HG03135 (cell line): ENCODE data around the gene WDR18.

Source experiments
- ATAC-seq: cut with Tn5 transposase; IDR thresholded peaks from one replicate; pipeline ENCODE4 v1.9.1; 2021; ENCODE audit warnings: mild to moderate bottlenecking, moderate library complexity; ENCODE audit not compliant: unreplicated experiment

The WDR18 gene, protein sequence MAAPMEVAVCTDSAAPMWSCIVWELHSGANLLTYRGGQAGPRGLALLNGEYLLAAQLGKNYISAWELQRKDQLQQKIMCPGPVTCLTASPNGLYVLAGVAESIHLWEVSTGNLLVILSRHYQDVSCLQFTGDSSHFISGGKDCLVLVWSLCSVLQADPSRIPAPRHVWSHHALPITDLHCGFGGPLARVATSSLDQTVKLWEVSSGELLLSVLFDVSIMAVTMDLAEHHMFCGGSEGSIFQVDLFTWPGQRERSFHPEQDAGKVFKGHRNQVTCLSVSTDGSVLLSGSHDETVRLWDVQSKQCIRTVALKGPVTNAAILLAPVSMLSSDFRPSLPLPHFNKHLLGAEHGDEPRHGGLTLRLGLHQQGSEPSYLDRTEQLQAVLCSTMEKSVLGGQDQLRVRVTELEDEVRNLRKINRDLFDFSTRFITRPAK

DNA sequence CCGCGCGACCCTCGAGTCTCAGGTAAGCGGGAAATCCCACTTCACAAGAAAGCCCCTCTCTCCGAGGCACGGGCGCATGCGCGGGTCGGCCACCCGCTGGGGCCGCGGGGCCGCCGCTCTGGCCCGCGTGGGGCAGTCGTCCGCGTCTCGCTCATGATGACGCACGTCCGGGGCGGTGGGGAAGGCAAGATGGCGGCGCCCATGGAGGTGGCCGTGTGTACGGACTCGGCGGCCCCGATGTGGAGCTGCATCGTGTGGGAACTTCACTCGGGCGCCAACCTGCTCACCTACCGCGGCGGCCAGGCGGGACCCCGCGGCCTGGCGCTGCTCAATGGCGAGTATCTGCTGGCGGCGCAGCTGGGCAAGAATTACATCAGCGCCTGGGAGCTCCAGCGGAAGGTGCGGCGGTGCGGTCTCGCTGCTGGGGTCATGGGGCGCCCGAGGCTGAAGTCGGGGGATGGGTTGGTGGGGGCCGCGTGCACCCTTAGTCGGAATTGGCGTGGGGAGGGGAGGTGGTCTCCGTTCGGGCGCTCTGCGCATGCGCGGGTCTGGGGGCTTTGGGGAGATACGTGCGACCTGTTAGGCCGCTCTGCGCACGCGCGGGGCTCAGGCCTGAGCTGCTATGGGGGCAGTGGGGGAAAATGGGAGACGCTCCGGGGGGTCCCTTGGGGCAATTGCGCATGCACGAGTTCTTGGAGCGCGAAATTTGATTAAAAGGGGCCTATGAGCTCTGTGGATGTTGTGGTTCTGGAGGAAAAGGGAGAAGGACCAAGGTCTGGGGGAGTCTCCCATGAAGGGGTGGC is at the start of gene WDR18:
Gene WDR18 (plus strand): TSS at position 181 of the 803 bp plus-strand sequence. CDS start 9 bp downstream, at position 190.
- ATAC-seq: peak; percentile 56

DNA sequence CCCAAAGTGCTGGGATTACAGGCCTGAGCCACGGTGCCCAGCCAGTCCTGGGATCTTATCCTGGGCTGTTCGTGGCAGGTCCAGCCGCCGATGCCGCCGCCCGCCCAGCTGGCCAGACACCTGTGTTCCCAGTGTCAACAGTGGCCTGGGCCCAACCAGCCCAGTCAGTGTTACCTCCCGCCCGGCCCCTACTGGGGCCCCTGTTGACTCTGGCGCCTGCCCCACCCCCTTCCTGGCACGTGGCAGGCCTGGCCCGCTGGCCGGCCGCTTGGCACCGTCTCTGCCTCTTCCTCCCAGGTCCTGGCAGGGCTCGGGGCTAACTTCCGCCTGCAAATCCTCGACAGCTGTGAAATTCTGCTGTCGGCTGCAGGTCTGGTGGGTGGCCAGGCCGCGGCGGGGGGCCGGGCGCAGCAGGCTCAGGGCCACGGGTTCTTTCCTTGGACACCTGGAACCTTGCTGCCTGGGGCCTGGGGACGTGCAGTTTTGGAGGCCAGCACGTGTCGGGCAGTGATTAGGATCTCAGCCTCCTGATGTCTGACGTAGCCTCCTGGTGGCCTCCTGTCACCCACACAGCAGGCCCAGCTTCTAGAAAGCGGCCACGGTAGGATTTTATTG is 49.2 kb upstream of the WDR18 start:
- no peak for ATAC-seq

DNA sequence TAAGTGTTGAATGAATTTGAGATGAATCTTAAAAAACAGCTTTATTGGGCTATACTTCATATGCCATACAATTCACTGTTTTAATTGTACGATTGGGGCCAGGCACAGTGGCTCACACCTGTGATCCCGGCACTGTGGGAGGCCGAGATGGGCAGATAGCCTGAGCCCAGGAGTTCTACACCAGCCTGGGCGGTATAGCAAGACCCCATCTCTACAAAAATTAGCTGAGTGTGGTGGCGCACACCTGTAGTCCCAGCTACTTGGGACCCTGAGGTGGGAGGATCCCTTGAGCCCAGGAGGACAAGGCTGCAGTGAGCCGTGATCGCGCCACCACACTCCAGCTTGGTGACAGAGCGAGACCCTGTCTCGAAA is 48.0 kb upstream of the WDR18 start:
- no peak for ATAC-seq

DNA sequence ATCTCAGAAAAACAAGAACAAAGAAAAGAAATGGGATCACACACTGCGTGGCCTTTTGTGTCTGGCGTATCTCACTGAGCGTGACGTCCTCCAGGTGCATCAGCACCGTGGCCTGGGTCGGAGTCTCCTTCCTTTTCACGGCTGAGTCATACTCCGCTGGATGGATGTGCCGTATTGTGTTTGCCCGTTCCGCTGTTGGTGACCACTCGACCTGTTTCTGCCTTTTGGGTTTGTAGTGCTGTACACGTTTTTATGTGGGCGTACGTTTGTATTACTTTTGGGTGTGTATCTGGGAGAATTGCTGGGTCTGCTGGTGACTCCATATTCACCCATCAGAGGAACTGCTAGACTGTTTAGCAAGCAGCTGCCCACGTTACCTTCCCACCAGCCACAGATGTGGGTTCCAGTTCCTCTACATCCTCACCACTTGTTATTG is 46.9 kb upstream of the WDR18 start:
- ATAC-seq: no peak

DNA sequence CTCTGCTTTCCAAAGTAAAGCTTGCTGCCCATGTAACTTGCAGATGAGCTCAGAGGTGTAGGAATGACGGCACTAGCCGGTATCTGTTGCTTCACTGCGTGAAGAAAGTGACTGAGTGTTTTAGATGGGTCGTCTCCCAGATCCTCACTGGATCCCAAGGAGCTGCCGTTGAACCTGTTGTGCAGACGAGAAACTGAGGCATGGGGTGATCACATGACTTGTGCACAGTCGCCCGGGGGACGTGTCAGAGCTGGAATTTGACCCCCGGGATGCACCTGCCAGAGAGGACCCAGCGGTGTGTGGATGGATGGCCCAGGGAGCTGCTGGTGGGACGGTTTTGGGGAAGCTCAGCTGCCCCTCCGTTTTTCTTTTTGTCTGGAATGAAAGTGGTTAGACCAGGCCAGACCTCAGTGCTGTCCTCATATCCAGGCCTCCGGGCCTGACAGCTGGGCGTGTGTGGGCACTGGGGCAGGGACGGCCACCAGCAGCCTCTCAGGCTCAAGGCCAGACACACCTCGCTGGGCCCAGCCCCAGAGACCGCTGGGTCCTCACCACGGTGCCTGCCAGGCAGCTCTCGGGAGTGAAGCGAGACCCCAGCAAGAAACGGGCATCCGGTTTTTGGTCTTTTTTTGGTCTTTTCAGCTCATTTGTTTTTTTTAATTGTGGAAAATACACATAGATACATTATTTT is 45.8 kb upstream of the WDR18 start:
- ATAC-seq: no peak

DNA sequence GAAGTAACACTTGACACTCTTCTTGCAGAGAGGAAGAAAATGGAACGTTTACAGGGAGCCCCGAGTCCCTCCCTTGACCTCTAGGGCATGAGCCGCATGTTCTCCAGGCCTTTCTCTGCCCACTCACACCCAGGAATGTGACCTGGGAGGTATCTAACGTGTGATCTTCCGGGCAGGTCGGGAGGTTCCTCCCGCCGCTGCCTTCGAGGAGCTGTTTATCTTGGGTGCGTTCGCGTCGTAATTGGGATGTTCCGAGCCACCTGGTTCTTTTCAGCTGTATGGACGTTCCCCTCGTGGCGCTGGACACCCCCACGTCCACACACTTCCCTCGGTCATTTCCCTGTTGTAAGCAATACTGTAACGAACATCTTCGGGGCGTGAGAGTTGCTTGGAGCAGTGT is 44.7 kb upstream of the WDR18 start:
- no peak for ATAC-seq

DNA sequence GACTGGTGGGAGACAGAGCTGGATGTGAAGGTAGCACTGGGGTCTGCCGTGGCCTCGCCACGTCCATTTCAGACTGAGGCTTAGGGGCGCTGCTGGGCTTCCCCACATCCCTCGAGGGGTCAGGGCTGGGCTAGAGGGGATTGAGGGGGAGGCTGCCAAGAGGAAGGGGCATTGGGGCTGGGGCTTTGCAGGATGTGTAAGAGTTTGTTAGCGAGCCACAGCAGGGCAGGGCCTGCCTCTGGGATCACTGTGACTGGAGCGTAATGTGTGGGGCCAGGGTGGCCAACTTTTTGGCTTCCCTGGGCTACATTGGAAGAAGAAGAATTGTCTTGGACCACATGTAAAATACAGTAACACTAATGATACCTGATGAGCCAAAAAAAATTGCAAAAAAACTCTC is 44.2 kb upstream of the WDR18 start:
- ATAC-seq: no peak

DNA sequence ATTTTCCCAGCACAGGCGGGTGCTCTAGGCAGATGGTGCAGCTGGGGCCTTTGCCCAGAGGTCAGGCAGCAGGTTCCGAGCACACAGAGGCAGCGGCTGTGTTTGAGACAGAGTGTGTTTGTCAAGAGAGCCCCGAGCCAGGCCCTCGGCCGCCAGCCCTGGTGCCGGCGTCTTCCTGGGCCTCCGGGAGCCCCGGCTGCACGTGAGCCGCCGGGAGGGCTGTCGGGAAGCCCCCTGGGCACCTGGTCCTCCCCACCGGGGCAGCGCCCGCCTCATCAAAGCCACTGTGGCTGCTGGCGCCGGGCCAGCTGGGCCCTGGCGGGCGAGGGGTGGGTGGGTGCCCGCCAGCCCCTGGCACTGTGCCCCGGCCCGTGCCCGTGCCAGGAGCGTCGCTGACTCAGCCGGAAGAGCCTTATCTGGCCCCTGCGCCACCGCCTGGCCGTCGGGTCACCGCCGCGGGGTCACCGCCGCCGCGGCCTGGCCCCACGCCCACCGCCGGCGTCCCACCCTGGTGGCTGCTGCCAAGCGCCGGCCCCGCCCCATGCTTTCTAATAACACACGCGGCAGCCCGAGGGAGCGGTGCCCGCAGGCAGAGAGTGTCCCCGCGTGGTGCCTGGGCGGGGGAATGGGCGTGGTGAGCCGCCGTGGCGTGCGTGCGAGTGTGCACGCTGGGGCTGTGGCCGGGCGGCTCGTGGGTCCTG is 43.4 kb upstream of the WDR18 start:
- ATAC-seq: no peak

DNA sequence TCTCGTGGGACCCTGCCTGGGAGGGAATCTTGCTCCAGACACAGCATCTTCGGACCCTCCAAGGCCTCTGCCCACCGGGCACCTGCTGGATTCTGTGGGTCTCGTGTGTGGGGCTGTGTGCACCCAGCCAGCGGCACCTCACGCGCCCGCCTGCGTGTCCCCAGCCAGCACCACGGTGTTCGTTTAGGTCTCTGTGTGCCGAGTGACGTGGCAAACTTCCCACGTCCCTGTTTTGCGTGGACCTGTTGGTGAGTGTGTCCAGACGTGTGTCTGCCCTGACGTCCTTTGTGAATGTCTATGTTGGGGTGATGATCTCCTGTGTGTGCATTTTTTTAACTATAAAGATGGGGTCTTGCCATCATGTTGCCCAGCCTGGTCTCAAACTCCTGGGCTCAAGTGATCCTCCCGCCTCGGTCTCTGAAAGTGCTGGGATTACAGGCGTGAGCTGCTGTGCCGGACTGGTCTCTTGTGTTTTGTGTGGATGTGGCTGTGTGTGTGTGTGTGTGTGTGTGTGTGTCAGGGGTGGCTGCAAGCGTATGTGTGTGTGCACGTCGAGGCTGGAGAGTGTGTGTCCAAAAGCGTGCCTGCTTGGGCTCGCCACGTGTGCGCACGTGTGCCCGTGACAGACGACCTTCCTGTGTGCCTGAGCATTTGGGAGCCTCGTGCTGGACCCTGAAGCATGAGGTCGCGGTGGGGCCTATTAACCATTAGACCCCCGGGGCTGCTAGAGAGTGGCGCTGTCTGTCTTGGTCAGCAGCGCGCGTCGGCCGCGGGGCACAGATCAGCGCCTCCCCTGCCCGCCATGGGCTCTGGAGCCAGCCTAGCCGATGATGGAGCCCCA is 42.6 kb upstream of the WDR18 start:
- ATAC-seq: no peak

DNA sequence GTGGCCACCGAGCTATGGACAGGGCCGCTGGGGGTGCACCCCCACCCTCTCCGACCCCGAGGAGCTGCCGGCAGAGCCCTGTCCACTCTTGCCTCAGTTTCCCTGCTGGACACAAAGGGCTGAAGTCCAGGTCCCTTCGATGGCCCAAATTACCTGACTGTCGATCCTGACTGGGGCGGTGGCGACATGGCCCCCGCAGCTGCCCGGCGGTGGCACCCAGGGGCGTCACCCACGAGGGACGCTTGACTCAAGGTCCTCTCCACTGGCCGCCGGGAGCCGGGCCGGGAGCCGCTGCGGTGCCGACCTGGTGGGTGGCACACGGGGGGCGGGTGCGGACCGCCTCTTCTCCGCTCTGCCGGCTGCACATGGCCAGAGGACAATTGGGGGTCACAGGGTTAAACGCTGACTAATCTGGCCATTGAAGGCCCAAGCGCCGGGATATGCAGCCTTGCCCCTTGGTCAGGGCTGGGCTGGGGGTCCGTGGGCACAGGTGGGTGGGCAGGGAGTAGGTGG is 42.0 kb upstream of the WDR18 start:
- no peak for ATAC-seq

DNA sequence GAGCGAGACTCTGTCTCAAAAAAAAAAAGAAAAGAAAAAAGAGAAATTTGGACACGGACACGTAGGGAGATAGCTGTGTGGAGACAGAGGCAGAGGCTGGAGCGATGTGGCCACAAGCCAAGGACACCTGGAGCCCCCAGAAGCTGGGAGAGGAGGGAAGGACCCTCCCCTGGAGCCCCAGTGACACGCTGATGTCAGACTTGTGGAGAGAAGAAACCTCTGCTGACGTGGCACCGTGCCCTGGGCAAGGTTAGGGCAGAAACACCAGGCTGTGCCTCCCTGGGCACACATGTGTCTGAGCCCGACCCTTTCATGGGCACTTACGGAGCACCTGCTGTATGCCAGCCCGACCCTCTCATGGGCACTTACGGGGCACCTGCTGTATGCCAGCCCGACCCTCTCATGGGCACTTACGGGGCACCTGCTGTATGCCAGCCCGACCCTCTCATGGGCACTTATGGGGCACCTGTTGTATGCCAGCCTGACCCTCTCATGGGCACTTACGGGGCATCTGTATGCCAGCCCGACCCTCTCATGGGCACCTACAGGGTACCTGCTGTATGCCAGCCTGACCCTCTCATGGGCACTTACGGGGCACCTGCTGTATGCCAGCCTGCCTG is 40.5 kb upstream of the WDR18 start:
- no peak for ATAC-seq

DNA sequence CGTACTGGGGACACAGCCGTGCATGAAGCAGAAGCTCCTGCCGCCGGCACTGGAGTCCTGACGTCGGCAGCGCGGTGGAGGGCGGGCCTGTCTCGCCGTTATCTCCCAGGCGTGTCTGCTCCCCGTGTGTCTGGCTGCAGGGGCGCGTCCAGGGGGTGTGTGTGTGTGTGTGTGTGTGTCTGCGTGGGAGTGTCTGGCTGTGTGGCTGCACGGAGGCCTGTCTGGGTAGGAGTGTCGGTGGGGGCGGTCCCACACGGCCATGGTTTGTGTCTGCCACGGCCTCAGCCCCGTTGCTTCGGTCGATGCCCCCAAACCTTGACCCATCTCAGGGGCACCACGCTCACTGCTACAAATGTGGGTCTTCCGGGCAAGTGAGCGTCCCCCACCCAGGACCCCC is 40.0 kb upstream of the WDR18 start:
- no peak for ATAC-seq

DNA sequence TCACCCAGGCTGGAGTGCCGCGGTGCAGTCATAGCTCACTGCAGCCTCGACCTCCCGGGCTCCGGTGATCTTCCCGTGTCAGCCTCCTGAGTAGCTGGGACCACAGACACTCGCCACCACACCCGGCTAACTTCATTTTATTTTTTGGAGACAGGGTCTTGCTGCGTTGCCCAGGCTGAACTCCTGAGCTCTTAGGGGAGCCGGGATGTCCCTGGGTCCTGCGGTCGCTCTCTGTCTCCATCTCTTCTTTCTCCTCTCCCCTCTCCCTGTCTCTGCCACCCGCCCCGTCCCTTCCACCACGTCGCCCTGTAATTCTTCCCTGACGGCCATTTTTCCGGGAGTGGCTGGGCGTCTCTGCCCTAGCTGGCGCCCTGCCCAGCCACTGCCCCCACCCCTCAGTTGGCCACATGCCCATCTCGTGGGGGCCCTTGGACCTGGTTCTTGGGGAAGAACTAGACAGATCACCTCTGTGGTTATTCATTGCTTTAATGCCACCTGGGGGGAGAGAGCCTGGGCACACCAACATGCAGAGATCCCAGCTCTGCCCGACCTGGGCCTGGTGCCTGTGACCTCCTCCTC is 39.4 kb upstream of the WDR18 start:
- ATAC-seq: no peak

DNA sequence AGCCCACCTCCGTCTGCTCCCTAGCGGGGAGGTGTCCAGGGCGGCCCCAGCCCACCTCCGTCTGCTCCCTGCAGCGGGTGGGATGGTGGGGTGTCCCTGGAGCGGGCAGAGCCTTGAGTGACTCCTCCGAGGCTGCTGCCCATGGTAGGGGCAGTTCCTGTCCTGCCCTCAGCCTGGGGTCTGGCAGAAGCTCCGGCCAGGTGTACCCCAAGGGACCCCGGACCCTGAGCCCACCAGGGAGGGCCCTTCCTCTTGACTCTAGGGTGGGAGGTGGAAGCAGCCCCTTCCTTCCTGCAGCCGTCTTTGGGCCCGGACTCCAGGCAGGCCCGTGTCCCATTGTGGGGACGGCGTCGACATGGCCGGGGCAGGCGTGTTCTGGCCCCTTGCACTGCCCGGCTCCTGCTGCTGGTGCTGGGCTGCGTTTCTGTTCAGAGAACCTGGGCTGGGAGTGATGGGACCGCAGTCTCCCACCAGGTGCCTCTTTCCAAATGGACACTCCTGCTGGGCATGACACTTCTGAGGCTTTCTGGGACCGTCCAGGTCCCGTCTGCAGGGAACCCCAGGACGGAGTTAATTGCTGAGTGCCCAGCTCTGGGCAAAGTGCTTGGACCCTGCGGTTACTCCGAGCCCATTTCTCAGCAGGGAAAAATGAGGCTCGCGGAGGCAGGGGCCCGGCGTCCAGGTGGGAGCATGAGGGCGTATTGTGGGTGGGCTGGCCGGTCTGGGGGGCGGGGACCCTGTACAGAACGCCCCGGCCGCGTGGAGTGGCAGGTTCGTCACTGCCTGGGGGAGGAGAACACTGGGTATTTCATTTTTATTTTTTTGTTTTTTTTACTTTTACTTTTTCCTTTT is 38.5 kb upstream of the WDR18 start:
- ATAC-seq: no peak

DNA sequence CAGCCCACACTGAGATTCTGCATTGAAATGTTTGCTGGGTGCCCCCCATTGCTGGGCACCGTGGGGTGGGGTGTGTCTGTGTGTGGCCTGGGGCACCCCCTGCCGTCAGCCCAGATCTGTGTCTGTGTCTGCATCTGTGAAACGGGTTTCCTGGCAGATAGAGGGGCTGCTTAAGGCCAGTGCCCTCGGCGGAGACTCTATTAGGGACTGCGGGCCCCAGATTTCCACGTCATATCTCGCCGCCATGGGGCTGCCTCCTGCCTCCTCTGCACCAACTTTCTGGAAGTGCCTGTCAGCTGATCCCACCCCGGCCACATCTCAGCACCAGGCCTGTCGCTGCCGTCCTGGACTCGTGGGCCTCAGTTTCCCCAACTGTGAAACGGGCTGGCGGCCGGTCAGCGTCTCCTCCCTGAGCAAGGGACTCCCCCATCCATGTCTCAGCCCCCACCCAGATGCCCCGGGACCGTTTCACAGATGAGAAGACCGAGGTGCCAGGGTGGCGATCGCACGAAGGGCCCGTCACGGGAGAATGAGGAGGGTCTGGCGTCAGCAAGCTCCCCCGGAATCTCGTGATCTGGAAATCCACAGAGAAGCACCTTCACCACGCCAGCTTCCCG is 36.9 kb upstream of the WDR18 start:
- no peak for ATAC-seq

DNA sequence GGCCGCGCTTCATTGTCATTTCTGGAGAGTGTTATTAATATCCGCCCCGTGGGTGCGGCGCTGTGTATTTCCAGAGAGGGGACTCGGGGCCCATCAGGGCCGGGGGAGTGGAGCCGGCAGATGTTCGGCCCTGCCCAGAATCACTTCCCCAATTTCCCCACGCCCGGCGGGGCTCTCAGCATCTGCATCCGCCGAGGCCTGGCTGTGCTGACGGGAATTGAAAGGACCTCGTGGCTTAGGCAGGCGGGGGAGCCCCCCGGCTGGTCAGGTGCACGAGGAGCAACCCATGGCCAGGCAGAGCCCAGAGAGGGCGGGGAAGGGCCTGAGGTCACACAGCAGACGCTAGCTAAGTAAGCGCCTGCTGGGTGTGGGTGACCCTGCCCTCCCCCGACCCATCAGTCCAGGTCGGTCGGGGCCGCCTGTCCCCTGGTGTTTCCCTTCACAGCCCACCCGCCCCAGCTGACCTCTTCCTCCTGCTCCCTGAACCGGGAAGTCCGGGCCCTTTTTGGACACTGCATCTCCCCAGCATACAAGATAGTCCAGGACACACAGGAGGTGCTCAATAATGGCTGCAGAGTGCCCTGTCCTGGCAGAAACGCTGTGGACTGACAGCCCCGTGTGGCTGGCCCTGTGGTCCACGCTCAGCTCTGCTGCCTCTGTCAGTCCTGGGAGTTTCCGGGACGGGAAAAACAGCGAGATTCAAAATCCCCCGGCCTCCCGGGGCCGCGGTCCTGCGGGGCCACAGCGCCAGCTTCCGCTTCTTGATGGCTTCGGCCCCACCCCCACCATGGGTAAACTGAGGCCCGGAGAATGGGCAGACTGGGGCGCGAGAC is 36.2 kb upstream of the WDR18 start:
- peak; percentile 65 for ATAC-seq
